ENCODE measurements around the gene PTGDS. TPM values are rescaled to one million over a fixed set of nuclear protein-coding genes. Genes with fewer than 3 reads are reported as not detected.

PTGDS gene
- total RNA-seq, 4 donors from 2014 or later = 4.3 to 31.7 (median 25.7) TPM

DNA sequence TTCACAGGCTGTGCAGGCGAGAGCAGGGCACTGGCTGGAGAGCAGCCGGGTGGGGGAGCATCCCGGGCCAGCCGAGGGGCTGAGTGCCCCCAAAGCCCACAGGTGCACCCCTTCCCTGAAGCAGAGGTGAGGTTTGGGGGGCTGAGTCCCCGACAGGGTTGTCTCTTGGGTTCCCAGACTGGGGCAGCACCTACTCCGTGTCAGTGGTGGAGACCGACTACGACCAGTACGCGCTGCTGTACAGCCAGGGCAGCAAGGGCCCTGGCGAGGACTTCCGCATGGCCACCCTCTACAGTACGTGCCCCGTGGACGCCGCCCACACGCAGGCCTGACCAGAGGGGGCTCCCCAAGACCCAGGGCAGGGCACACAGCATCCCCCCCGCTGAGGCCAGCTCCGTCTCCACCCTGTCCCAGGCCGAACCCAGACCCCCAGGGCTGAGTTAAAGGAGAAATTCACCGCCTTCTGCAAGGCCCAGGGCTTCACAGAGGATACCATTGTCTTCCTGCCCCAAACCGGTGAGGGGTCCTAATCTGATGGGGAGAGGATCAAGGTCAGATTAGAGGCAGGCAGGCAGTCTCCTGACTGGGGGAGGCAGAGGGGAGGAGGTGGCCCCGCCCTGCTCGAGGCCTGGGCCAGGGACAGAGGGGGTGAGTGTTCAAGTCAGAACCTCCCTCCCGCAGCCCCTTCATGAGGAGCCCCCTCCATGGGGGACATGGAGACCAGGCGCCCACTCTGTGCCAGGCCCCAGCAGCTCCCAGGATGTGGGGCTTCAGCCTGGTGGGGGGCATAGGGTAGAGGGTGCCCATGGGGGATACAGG lies 2.7 kb downstream of the PTGDS start:
- no peaks in the 10 kb centered on the region for H3K9me3 ChIP-seq
- no peaks in the 10 kb centered on the region for H3K36me3 ChIP-seq
- H3K4me3 ChIP-seq = no peak overlapping the region
- H3K27ac ChIP-seq = no peak overlapping the region
- peaks cover 21% of the 10 kb centered on the region for H3K27me3 ChIP-seq
- 88% methylated on average over 15 of the region's 26 CpGs for WGBS
- no peak for DNase-seq (ENCODE audit: low spot score in 2 of 2)
- peaks cover 37% of the 10 kb centered on the region for H3K4me1 ChIP-seq
- TF ChIP-seq POLR2AphosphoS5 (IDR thresholded peaks at IDR 0.05) (no peak), CTCF (IDR thresholded peaks at IDR 0.05) (no peak), EP300 (IDR thresholded peaks at IDR 0.05) (no peak), POLR2A (IDR thresholded peaks at IDR 0.05) (no peak)

GRCh38 chr9:136980669-136981478 lies 3.6 kb downstream of the PTGDS start:
- no peaks in the 10 kb centered on the region for H3K9me3 ChIP-seq
- H3K27ac ChIP-seq = no peak overlapping the region
- H3K4me1 ChIP-seq = peaks cover 34% of the 10 kb centered on the region
- TF ChIP-seq CTCF (IDR thresholded peaks at IDR 0.05) (no peak), POLR2AphosphoS5 (IDR thresholded peaks at IDR 0.05) (no peak), POLR2A (IDR thresholded peaks at IDR 0.05) (no peak), EP300 (IDR thresholded peaks at IDR 0.05) (no peak)
- peaks cover 30% of the 10 kb centered on the region for H3K27me3 ChIP-seq
- no peak for DNase-seq (ENCODE audit: low spot score in 2 of 2)
- no peaks in the 10 kb centered on the region for H3K36me3 ChIP-seq
- WGBS = 81% methylated on average over 11 of the region's 16 CpGs
- H3K4me3 ChIP-seq = no peak overlapping the region

- no peak overlapping the region for H3K27ac ChIP-seq
- TF ChIP-seq EP300 (IDR thresholded peaks at IDR 0.05) (no peak), CTCF (IDR thresholded peaks at IDR 0.05) (no peak), POLR2AphosphoS5 (IDR thresholded peaks at IDR 0.05) (no peak), POLR2A (IDR thresholded peaks at IDR 0.05) (no peak)
- peaks cover 32% of the 10 kb centered on the region for H3K27me3 ChIP-seq
- no peaks in the 10 kb centered on the region for H3K9me3 ChIP-seq
- WGBS = 84% methylated on average over 13 of the region's 17 CpGs
- H3K36me3 ChIP-seq = no peaks in the 10 kb centered on the region
- H3K4me1 ChIP-seq = peaks cover 26% of the 10 kb centered on the region
- no peak overlapping the region for H3K4me3 ChIP-seq
- no peak for DNase-seq (ENCODE audit: low spot score in 2 of 2)
Observed at GRCh38 chr9:136981588-136982231, 4.4 kb downstream of the PTGDS start.

- H3K4me3 ChIP-seq = no peak within 1 kb of the TSS
- WGBS = 67% methylated on average over 17 of the region's 18 CpGs
- no peak for TF ChIP-seq EP300 (IDR thresholded peaks at IDR 0.05)
- no peak for TF ChIP-seq POLR2AphosphoS5 (IDR thresholded peaks at IDR 0.05)
- TF ChIP-seq CTCF (IDR thresholded peaks at IDR 0.05) = no peak
- TF ChIP-seq POLR2A (IDR thresholded peaks at IDR 0.05) = no peak
- DNase-seq (ENCODE audit: low spot score in 2 of 2) = no peak
- H3K4me1 ChIP-seq = peaks cover 20% of the 10 kb centered on the region
- H3K9me3 ChIP-seq = no peaks in the 10 kb centered on the region
- no peaks in the 10 kb centered on the region for H3K36me3 ChIP-seq
- H3K27me3 ChIP-seq = peaks cover 35% of the 10 kb centered on the region
- H3K27ac ChIP-seq = no peak within 1 kb of the TSS
Observed at GRCh38 chr9:136982232-136983051, 5.1 kb downstream of the PTGDS start, which contains the start of gene LCNL1. Gene LCNL1, plus strand, starts transcription at chr9:136982993. Its CDS starts 594 bp downstream, at chr9:136983587.

All from suprapubic skin (tissue), 4 donors.